ENCODE measurements around the gene TOPORS. TPM values are rescaled to one million over a fixed set of nuclear protein-coding genes. Genes with fewer than 3 reads are reported as not detected.
A peak's percentile ranks its signal among the peaks of the same experiment; 100 is the strongest.

TOPORS gene
- total RNA-seq, 3 donors from 2014 or later = 12.5 to 18.2 (median 16.6) TPM

GRCh38 chr9:32580631-32581300, 28.4 kb upstream of the TOPORS start:
- ATAC-seq (no peak), DNase-seq (no peak)
- no peak for TF ChIP-seq CTCF (IDR thresholded peaks at IDR 0.05)
- Histone ChIP-seq H3K36me3 (ENCODE audit: low read depth) (no peaks in the 10 kb centered on the region), H3K9me3 (no peaks in the 10 kb centered on the region), H3K4me1 (ENCODE audit: low read depth) (no peaks in the 10 kb centered on the region), H3K4me3 (no peak overlapping the region)
- intact Hi-C loops (cut with DNase I, micrococcal nuclease) = loop anchor here in 1 of 2 donors (10.0 kb wide), 1 partner anchor 394 kb away; no protein-coding TSS in a partner anchor

GRCh38 chr9:32579706-32580331, 27.4 kb upstream of the TOPORS start:
- Histone ChIP-seq H3K4me1 (ENCODE audit: low read depth) (no peaks in the 10 kb centered on the region), H3K4me3 (no peak overlapping the region), H3K9me3 (no peaks in the 10 kb centered on the region), H3K36me3 (ENCODE audit: low read depth) (no peaks in the 10 kb centered on the region)
- intact Hi-C loops (cut with DNase I, micrococcal nuclease) = loop anchor here in 1 of 2 donors (5.0 to 10.0 kb wide), 3 partner anchors 55 to 395 kb away; partner anchors contain the start of genes ACO1 and RIGI
- DNase-seq (peak in 2 of 3 donors; percentile 78 to 88), ATAC-seq (peak; percentile 56)
- peak; percentile 82 for TF ChIP-seq CTCF (IDR thresholded peaks at IDR 0.05)

DNA sequence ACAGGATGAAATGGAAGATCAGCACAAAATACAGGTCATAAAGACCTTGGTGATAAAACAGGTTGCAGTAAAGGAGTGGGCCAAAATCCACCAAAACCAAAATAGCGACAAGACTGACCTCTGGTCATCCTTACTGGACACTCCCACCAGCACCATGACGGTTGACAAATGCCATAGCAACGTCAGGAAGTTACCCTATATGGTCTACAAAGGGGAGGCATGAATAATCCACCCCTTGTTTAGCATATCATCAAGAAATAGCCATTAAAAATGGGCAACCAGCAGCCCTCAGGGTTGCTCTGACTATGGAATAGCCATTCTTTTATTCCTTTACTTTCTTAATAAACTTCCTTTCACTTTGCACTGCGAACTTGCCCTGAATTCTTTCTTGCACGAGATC, 26.6 kb upstream of the TOPORS start:
- Histone ChIP-seq H3K4me3 (no peak overlapping the region), H3K9me3 (no peaks in the 10 kb centered on the region)
- intact Hi-C loops (cut with DNase I, micrococcal nuclease) = loop anchor here in 1 of 2 donors (5.0 to 10.0 kb wide), 2 partner anchors 54 to 197 kb away; partner anchors contain the start of genes ACO1 and RIGI

GRCh38 chr9:32577316-32577715, 24.9 kb upstream of the TOPORS start:
- DNase-seq (no peak), ATAC-seq (no peak)
- intact Hi-C loops (cut with DNase I, micrococcal nuclease) = loop anchor here in 1 of 2 donors (5.0 to 10.0 kb wide), 2 partner anchors 53 to 195 kb away; partner anchors contain the start of genes ACO1 and RIGI
- no peak for TF ChIP-seq CTCF (IDR thresholded peaks at IDR 0.05)
- Histone ChIP-seq H3K4me3 (no peak overlapping the region), H3K36me3 (ENCODE audit: low read depth) (no peaks in the 10 kb centered on the region), H3K9me3 (no peaks in the 10 kb centered on the region), H3K4me1 (ENCODE audit: low read depth) (no peaks in the 10 kb centered on the region)

More for the DNA sequence above, 26.6 kb upstream of the TOPORS start:
- no peak for TF ChIP-seq CTCF (IDR thresholded peaks at IDR 0.05)
- H3K36me3 ChIP-seq (ENCODE audit: low read depth) = no peaks in the 10 kb centered on the region
- ATAC-seq (no peak), DNase-seq (no peak)
- H3K4me1 ChIP-seq (ENCODE audit: low read depth) = no peaks in the 10 kb centered on the region

GRCh38 chr9:32574858-32575257, 22.5 kb upstream of the TOPORS start:
- ATAC-seq (no peak), DNase-seq (no peak)
- H3K36me3 ChIP-seq (ENCODE audit: low read depth) = no peaks in the 10 kb centered on the region
- no peak overlapping the region for H3K4me3 ChIP-seq
- no peak for TF ChIP-seq CTCF (IDR thresholded peaks at IDR 0.05)
- no peaks in the 10 kb centered on the region for H3K9me3 ChIP-seq
- H3K4me1 ChIP-seq (ENCODE audit: low read depth) = peaks cover 16% of the 10 kb centered on the region
- intact Hi-C loops (cut with DNase I, micrococcal nuclease) = loop anchor here (5.0 to 10.0 kb wide), 3 partner anchors 50 to 198 kb away; partner anchors contain the start of genes ACO1 (in 1 of the 2) and RIGI (in 1 of the 2)

Data from mucosa of descending colon (tissue), 3 donors.